Sciatic nerve (tissue), 2 donors: ENCODE measurements around the gene IGF2BP2. TPM values are rescaled to one million over a fixed set of nuclear protein-coding genes. Genes with fewer than 3 reads are reported as not detected.
"Not testable (repeated sequence)": the region's sequence is repeated elsewhere in the genome, so short reads cannot be mapped to it uniquely, and the experiment has no call there.

Experiments used
- ATAC-seq: fragments of 200-7000 bp; cut with Tn5 transposase; one replicate; pipeline ENCODE4 v1.9.1; 2020; ENCODE audit warnings: mild to moderate bottlenecking, moderate library complexity
- DNase-seq: peaks from one replicate; pipeline ENCODE4 v3.0.0-alpha.2; 2020; ENCODE audit warnings: low spot score
- intact Hi-C: fragments of 100-400 bp; cut with DNase I; formaldehyde crosslinking; loops from one replicate; pipeline ENCODE4 v1.14.2; 2022
- total RNA-seq: library from RNA; stranded (reverse); fragmentation: NEBNext Ultra II Directional; extraction: Animal tissue kit (Norgen Biotek cat#: 25700); gene quantifications from one replicate; pipeline ENCODE4 v1.2.1, GENCODE V29; 2021
- donor health status: DM: no; HTN: no; CAD: no.
- donor health status: DM: no; HTN: no; CAD: no.

IGF2BP2 gene
- total RNA-seq, 1 donor from 2014 or later, result 52.2 TPM

DNA sequence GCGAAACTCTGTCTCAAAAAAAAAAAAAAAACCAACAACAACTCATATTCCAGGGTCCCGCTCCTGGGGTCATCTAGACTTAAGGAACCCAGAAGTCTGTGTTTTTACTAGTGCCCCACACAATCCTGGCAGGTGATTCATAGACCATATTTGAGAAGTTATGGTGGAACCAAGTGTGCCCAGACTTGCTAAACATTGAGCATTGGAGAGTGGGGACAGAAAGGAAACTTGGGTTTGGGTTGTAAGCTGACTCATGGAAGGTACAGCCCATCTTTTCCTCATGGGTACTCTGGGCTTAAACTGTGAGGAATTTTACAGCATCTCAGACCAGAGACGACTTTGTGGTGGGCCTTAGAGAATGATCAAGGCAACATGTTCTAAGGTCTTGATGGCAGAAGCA, 18.3 kb upstream of the IGF2BP2 start:
- ATAC-seq (no peak), DNase-seq (no peak)
- intact Hi-C loops, result no loop called here

DNA sequence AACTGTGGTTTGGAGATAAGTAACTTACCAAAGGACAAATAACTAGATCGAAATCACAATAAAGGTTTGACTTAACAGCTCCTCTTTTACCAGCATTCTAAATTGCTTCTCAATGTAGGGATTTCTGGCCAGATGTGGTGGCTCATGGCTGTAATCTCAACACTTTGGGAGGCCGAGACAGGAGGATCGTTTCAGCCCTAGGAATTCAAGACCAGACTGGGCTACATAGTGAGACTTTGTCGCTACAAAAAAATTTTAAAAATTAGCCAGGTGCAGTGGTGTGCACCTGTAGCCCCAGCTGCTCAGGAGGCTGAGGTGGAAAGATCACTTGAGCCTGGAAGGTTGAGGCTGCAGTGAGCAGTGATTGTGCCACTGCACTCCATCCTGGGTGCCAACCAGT, 17.4 kb upstream of the IGF2BP2 start:
- ATAC-seq (no peak), DNase-seq (no peak)
- intact Hi-C loops, result no loop called here

DNA sequence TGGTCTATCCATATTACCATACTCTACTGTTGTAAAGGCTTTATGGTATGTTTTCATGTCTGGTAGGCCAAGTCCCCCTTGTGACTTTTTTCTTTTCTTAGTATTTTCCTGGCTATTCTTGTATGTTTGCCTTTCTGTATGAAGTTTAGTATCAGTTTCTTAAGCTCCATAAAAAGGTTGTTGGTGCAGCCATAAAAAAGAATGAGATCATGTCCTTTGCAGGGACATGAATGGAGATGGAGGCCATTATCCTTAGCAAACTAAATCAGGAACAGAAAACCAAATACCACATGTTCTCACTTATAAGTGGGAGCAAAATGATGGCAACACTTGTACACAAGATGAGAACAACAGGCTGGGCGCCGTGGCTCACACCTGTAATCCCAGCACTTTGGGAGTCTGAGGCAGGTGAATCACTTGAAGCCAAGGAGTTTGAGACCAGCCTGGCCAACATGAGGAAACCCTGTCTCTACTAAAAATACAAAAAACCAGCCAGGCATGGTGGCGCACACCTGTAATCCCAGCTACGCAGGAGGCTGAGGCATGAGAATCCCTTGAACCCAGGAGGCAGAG, 13.7 kb upstream of the IGF2BP2 start:
- DNase-seq, ATAC-seq, intact Hi-C loops: not testable (repeated sequence)

DNA sequence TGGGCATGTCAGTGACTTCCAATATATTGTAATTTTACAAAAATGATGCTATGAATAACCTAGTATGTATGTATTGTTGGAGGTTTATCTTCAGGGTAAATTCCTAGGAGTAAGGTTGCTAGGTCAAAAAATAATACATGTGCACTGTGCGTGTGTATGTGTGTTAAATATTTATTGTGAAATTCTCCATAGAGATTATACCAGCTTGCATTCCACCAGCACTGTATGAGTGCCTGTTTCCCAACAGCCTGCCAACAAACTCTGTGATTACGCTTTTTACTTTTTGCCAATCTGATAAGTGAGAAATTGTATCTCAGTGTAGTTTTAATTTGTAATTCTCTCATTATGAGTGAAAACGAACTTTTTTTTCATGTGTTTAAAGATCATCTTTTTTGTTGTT, 12.6 kb upstream of the IGF2BP2 start:
- DNase-seq, result no peak
- no peak for ATAC-seq
- intact Hi-C loops, result no loop called here

DNA sequence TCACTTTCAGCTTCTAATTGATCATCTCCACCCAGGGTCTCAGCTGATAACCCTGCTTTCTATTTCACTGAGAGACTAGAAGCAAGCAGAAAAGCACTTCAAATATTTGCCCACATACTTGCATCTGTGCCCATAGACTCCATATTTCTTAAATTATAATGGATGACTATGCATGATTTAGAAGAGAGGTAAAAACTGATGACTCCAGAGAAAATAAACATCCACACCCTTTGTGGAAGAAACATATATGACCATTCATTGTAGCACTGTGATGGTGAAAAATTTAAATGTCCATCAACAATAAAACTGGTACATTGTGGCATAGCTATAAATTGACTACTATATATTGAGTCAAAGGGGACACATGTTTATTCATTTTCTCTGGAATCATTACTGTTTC, 7.1 kb upstream of the IGF2BP2 start:
- intact Hi-C loops, result no loop called here
- ATAC-seq, result no peak

DNA sequence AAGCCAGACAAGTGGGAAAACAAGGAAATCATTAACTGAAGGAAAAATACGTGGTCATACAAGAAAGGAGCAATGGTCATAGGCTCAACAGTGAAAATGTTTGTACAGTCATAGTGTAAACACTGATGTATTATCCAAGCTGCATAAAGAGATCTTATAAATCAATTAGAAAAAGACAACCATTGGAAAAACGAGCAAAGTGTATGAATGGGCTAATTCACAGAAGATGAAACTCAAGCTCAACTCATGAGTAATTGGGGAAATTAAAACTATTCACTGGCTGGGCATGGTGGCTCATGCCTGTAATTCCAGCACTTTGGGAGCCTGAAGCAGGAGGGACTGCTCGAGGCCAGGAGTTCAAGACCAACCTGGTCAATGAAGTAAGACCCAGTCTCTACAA, 6.4 kb upstream of the IGF2BP2 start:
- ATAC-seq (no peak), DNase-seq (no peak)
- intact Hi-C loops, result no loop called here

More for the DNA sequence above, 7.1 kb upstream of the IGF2BP2 start:
- DNase-seq, result no peak

DNA sequence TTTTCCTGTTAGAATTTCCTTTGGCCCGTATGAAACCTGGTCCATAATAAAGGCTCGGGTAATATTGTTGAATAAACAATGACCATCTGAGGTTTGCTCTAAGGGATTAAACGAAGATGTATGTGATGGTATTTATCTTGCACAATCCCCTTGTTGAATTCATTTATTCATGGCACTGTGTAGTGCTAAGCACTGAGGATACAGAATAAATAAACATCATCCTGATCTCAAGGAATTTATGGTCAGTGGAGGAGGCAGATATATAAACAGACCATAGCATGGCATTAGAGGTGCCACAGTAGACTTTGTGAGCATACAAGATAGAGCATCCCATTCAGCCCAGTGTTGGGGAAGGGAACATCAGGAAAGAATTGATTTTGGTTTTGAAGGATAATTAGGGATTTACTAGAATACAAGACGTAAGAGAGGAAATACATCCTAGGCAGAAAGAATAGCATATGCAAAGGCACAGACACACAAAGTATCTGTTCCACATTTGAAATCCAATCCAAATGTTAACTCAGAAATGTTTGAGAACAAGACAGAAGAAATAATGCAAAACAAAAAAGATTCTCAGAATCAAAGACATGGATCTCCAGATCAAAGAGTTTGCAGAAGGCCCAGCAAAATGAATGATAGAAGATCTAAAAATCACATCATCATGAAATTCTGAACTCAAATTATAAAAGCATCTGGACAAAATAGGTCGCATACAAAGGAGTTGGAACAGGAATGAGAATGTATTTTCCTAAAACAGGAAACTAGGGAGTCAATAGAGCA, 5.4 kb upstream of the IGF2BP2 start:
- no peak for ATAC-seq
- intact Hi-C loops, result no loop called here
- no peak for DNase-seq

DNA sequence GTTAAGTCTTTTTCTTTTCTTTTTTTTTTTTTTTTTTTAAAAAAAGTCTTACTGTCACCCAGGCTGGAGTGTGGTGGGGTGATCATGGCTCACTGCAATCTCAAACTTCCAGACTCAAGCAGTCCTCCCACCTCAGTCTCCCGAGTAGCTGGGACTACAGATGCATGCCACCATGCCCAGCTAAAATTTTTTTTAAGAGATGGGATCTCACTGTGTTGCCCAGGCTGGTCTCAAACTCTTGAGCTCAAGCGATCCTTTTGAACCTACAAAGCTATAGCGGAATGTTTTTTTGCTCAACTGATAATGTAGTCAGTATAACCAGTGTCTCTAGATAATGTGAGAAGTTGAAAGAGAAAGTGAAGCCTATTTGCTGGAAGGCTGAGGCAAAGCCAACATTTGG, 3.9 kb upstream of the IGF2BP2 start:
- intact Hi-C loops, result no loop called here
- no peak for DNase-seq
- no peak for ATAC-seq

DNA sequence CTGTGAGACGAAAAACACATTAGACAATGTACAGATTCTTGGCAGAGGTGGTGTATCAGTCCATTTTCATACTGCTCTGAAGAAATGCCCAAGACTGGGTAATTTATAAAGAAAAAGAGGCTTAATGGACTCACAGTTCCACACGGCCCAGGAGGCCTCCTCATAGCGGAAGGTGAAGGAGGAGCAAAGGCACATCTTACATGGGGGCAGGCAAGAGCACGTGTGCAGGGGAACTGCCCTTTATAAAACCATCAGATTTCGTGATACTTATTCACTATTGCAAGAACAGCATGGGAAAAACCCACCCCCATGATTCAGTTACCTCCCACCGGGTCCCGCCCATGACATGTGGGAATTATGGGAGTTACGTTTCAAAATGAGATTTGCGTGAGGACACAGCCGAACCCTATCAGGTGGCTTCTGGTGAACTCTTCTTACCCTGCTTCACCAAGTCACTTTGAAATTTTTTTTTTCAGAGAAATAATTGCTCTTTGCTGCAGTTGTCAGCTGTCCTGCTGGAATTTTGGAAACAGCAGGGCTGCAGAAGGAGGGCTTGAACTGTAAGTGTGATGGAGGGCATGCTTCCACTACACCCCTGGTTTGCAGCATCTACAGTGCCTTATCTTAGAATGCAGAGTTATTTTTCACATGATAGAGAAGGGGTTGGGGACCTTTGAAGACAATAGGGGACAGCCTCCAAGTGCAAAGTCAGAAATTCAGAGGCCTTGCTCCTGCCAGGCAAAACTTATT, 2.9 kb upstream of the IGF2BP2 start:
- ATAC-seq (no peak), DNase-seq (no peak)
- intact Hi-C loops, result no loop called here

DNA sequence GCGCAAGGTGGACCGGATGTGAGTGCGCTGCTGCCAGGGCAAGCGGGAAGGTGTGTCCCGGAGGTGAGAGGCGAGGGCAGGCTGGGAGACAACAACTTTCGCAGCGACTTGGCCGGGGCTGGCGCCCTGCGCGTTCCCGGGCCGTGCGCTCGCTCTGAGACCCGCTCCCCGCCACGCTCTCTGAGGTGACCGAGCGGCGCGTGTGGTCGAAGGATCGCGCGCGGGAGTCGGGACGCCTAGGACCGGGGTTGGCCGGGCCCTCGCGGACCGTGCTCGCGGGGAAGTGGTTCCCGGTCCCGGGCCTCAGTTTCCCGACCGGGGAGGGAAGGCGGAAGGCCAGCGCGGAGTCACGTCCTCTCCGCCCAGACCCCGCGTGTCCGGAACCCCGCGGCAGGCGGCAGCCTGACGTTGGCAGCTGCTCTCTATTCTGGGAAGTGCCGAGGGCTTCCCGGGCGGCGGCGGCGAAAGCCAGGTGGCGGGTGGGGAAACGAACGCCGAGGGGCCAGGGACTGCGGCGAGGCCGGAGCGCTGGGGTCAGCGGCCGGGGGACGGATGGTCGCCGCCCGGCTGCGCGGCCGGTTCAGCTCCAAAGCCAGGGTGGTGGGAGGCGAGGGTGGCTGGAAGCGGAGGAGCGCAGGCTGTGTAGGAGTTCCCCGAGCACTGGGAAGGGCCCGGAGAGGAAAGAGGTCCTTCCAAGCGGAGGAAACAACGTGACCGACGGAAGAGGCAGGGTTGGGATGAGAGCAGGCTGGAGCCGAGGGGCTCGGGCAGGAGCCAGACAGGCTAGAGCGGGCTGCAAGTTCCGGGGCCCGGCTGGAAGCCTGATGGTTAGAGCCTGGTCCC, 1.0 kb upstream of the IGF2BP2 start:
- intact Hi-C loops, result no loop called here
- ATAC-seq (peak; percentile 57), DNase-seq (peak; percentile 67)

DNA sequence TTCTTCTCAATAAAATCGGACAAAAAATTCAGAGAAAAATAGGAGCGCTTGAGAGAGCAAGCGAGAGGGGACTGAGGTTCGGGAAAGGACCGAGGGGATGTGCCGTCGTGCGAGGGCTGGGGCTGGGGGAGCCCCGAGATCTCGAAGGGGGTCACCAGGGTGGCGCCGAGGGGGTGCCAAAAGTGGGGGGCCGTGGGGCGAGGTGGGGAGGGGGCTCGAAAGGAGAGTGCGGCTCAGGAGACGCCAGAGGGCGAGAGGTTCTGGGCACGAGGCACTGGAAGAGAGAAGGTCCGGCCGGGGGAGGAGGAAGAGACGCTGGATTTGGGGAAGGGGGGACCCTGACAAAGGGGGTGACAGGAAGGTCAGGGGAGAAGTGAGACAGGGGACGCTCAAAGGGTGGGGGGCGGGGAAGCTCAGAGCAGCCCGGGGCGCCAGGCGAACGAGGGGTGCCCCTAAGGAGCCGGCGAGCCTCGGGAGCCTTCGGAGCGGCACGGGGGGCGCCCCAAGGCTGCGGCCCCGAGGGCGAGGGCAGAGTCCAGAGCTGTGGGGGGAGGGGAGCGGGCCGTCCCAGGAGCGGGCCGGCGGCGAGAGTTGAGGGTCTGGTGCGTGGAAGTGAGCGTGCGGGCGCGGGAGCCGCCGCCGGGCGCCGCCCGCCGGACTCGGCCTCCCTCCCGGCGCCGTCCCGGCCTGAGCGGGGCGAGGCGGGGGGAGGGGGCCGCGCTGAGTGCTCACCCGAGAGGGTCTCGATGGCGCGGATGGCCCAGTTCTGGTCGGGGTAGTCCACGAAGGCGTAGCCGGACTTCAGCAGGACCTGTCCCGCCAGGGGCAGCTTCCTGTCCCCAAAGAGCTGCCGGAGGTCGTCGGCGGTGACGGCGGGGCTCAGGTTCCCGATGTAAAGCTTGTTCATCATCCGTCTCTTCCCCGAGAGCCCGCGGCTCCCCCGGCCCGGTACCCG, 514 bp downstream of the IGF2BP2 start:
- peak; percentile 66 for DNase-seq

DNA sequence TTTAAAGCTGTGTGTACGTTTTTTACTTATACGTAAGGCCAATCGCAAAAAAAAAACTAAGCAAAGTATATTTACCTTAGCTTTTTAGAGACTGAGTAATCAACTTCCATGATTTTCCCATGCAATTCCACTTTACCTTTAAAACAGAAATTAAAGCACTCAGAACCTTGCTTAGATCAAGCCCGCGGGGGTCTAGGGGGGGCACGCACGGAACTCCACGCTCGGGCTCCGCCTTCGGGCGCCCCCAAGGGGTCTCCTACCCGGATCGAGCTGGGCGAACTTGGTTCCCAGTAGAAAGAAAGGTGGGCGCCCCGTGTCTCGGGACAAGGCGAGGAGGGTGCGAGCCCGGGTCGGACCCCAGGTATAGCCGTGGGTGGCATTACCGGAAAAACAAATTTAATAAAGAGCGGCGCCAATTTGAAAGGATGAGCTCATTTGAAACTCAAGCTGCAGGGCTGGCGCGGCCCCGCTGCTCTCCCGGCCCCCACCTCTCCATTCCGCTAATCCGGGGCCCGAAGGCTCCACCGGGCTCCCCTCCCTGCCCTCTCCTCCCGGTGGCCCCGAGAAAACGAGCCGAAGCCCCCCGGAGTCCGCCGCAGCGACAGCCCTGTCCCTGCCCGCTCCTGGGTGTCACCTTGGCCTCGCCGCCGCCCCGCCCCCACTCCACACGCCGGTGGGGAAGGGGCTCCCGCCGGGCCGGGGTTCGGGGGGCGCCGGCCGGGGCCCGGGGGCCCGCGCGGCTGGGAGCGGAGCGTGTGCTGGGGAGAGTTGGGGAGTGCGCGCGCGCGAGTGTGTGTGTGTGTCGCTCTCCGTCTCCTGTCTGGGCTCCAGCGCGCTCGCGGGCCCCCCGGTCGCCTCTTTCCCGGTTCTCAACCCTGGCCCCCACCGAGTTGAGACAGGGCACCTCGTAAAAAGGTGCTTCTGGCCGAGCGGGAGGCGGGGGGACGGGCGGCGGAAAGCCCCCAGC, 1.5 kb downstream of the IGF2BP2 start:
- ATAC-seq (peak; percentile 40), DNase-seq (peak; percentile 71)
- intact Hi-C loops, result no loop called here

More for the DNA sequence above, 514 bp downstream of the IGF2BP2 start:
- intact Hi-C loops, result no loop called here
- ATAC-seq, result peak; percentile 33

DNA sequence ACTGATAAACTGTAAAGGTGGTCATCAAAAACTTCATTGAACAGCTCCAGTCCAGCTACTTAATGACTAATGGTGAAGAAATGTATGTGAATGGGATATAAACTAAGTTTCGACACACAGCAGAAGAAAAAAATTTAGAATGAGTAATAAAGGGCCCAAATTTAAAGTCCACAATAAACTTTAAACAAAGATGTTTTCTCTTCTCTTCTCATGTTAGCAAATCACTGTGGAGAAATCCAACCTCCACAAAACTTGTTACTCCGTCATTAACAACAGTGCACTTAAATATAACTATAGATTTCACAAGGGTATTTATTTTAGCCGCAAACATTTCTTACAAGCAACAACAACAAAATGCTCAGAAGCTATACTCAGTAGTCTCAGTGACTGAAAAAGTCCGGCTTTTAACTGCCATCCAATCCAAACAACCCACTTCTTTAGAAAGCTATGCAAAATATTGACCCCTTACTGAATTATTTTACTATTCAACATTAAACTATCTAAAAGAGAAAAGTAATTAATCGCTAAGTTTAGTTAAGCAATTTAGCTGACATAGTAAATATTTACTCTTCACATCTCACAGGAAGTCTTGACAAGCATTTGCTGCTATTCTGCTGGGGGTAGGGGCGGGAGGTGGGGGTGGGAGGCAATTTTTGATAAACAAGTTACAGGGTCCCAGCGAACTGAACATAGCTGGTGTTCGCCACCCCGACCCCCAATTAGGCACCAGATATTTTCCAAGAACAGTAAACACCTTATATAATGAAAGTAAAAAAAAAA, 2.4 kb downstream of the IGF2BP2 start:
- DNase-seq (no peak), ATAC-seq (no peak)
- intact Hi-C loops, result no loop called here

DNA sequence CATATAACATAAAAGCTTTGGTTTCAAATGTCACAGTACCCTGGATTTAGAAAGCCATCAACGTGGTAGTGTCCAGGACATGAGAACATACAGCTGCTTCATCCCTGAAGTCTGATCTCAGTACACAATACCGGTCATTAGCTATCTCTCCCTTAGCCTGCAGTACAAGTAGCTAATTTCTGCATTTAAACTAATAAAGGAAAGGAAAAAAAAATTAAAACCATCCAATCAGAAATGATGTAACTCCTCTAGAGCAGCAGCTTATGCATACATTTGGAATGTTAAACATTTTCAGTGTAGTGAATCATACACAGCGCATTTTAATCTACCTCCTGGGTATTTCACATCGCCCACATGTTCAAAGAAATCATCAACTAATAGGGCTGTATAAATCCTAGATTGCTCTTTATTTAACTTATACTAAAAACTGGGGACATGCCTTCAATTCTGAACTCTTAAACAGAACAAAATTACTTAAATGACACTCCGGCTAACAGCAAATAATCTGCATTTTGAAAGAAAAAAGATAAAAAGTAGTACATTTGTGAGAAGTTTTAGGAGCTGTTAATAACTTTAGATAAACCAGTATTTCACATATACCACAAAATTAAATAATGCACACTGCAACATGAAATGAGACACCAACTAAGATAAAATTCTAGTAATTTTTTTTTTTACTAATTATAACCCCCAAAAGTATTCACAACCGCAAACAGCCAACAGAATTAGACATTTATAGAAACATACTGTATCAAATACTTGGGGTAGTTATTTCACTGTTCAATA, 3.7 kb downstream of the IGF2BP2 start:
- no peak for DNase-seq
- intact Hi-C loops, result no loop called here

DNA sequence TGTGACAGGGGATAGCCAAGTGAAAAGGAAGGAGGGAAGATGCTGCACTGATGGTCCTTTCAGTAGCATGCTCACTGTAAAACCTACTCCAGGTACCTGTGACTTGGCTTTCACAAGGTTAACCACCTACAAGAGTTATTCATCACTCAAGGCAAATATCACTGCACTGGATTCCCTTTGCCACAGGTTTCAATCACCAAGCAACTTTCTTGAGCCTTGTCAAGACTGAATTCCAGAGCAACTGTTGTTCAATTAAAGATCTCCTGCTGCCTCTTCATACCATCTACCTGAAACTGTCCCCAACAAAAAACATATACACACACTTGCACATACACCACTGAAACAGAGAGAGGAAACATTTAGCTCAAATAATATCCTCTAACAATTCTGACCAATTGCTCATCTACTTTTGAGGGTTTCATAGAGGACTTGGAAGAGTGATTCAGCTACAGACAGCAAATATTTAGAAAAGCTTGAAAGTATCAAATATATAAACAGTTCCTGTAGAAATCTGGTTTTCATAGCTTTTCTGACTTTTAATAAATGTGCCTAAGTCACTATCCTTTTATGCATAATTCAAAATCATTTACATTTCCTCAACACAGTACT, 6.5 kb downstream of the IGF2BP2 start:
- no peak for DNase-seq
- intact Hi-C loops, result no loop called here
- no peak for ATAC-seq

More for the DNA sequence above, 3.7 kb downstream of the IGF2BP2 start:
- ATAC-seq, result no peak
